ENCODE data around the gene MBOAT1. TPM values are rescaled to one million over a fixed set of nuclear protein-coding genes. Genes with fewer than 3 reads are reported as not detected.

MBOAT1 gene
- total RNA-seq, 1 experiment from 2014 or later, result 9.9 TPM

- peaks cover 3% of the 10 kb centered on the region for H3K79me1 ChIP-seq (ENCODE audit: insufficient read depth, low read depth, low read length, poor library complexity, severe bottlenecking)
- H3K79me2 ChIP-seq (ENCODE audit: insufficient read depth, low read length), result no peaks in the 10 kb centered on the region; the same call in 1 of the 2 replicates
- no peak overlapping the region for H3K56ac ChIP-seq (ENCODE audit: insufficient read length, low read depth, low read length)
- no peak overlapping the region for H2BK5ac ChIP-seq (ENCODE audit: insufficient read length, low read length)
- H3K4me2 ChIP-seq (ENCODE audit: insufficient read depth, insufficient read length, low read length), result no peak overlapping the region
- H3K14ac ChIP-seq (ENCODE audit: insufficient read depth, low read length), result no peak overlapping the region
- WGBS (ENCODE audit: extremely low coverage, insufficient read length, low lambda C conversion rate), result no CpG with 5 or more reads among the region's 2 CpGs
- no peaks in the 10 kb centered on the region for H3K27me3 ChIP-seq (ENCODE audit: insufficient read depth, low read length)
- H2AK5ac ChIP-seq (ENCODE audit: insufficient read length, low read length), result no peak overlapping the region
- TF ChIP-seq CTCF (conservative IDR thresholded peaks at IDR 0.05), result no peak
- no peak for DNase-seq
- H2BK120ac ChIP-seq (ENCODE audit: low read depth, low read length, poor library complexity, severe bottlenecking), result no peak overlapping the region
- no peak overlapping the region for H3K23ac ChIP-seq (ENCODE audit: insufficient read length, low read depth, low read length)
- no peak overlapping the region for H3K9ac ChIP-seq (ENCODE audit: extremely low read depth, insufficient read length, low read length)
- H4K5ac ChIP-seq (ENCODE audit: insufficient read length, low read depth, low read length), result no peak overlapping the region
- no peak overlapping the region for H4K8ac ChIP-seq (replicated peaks; ENCODE audit: insufficient read length, low read depth, low read length)
- H3K9me3 ChIP-seq (ENCODE audit: control insufficient read depth, low read depth, low read length), result no peaks in the 10 kb centered on the region
- Mint-ChIP-seq H3K4me3 (no peak overlapping the region), H3K27ac (no peak overlapping the region), H3K4me1 (peaks cover 19 to 26% of the 10 kb centered on the region in 2 experiments), H3K27me3 (ENCODE audit: low read depth) (peaks cover 2% of the 10 kb centered on the region; the same call in 1 of the 2 replicates), H3K9me3 (0 out of 5 replicates have a peak, but pooled peaks cover 0 to 2% of the 10 kb centered on the region in 2 experiments), H3K36me3 (ENCODE audit: insufficient read depth in 1 of 3, low read depth in 3 of 3) (peaks cover 0 to 10% (median 7%) of the 10 kb centered on the region in 3 experiments; a peak in 4 of 7 replicates)
- no peak overlapping the region for H2BK15ac ChIP-seq (ENCODE audit: low read depth, low read length)
- H2AFZ ChIP-seq (ENCODE audit: low read length), result no peak overlapping the region
- H2BK20ac ChIP-seq (ENCODE audit: low read depth, low read length, poor library complexity, severe bottlenecking), result no peak overlapping the region
- H4K91ac ChIP-seq (ENCODE audit: insufficient read length, low read depth, low read length), result no peak overlapping the region
- H4K20me1 ChIP-seq (ENCODE audit: control insufficient read depth, insufficient read depth, insufficient read length), result no peaks in the 10 kb centered on the region
- no peak overlapping the region for H2BK12ac ChIP-seq (ENCODE audit: insufficient read length, low read depth, low read length)
- no peaks in the 10 kb centered on the region; the same call in 1 of the 2 replicates for H3K4me1 ChIP-seq (ENCODE audit: insufficient read depth, low read length)
- H3T11ph ChIP-seq (ENCODE audit: low read length), result no peak overlapping the region
- no peaks in the 10 kb centered on the region for H3K23me2 ChIP-seq (ENCODE audit: insufficient read length, low read depth, low read length, poor library complexity, severe bottlenecking)
- H3K18ac ChIP-seq (ENCODE audit: insufficient read length, low read depth, low read length), result no peak overlapping the region
- no peak overlapping the region for H3K4ac ChIP-seq (ENCODE audit: low read depth, low read length)
- H3K27ac ChIP-seq (ENCODE audit: insufficient read length, low read depth, low read length), result no peak overlapping the region
These were observed 57.5 kb downstream of the MBOAT1 start for GRCh38 chr6:20154753-20155152.
